IgD-negative memory B cell (primary cell): ENCODE data around the gene DSE. TPM values are rescaled to one million over a fixed set of nuclear protein-coding genes. Genes with fewer than 3 reads are reported as not detected.

Experiments used
- H3K27ac Mint-ChIP-seq, 3 donors: one replicate each; pipeline ENCODE4 v1.8.0; 2020 to 2022; ENCODE audit warnings: mild to moderate bottlenecking in 3 of 3, mixed read lengths in 3 of 3, moderate library complexity in 1 of 3
- H3K27me3 Mint-ChIP-seq: one replicate; pipeline ENCODE4 v1.8.0; 2021; ENCODE audit warnings: mixed read lengths
- H3K36me3 Mint-ChIP-seq: one replicate; pipeline ENCODE4 v1.8.0; 2020; ENCODE audit warnings: mild to moderate bottlenecking, mixed read lengths
- H3K4me1 Mint-ChIP-seq, 3 donors: one replicate each; pipeline ENCODE4 v1.8.0; 2020 to 2022; ENCODE audit warnings: mixed read lengths in 3 of 3, mild to moderate bottlenecking in 1 of 3
- H3K4me3 Mint-ChIP-seq, 4 donors: one replicate each; pipeline ENCODE4 v1.8.0; 2020 to 2022; ENCODE audit warnings: mild to moderate bottlenecking in 4 of 4, mixed read lengths in 4 of 4, moderate library complexity in 3 of 4
- H3K9me3 Mint-ChIP-seq, 3 donors: one replicate each; pipeline ENCODE4 v1.8.0; 2020 to 2021; ENCODE audit warnings: mixed read lengths in 3 of 3, mild to moderate bottlenecking in 1 of 3
- polyA plus RNA-seq: library from polyadenylated mRNA; unstranded; fragments of 300-500 nt; fragmentation: Illumina TruSeq; gene quantifications from one replicate; pipeline ENCODE4 v1.2.3, GENCODE V29; 2021

DSE gene
- polyA plus RNA-seq, 1 donor from 2014 or later: 23.6 TPM

GRCh38 chr6:116404696-116405095 is 33.9 kb downstream of the DSE start:
- Mint-ChIP-seq H3K4me3 (peak overlapping the region in 2 of 4 donors; percentile 43 to 76), H3K36me3 (peaks cover 5% of the 10 kb centered on the region), H3K27me3 (no peaks in the 10 kb centered on the region), H3K9me3 (no peaks in the 10 kb centered on the region), H3K4me1 (peaks cover 47 to 55% (median 53%) of the 10 kb centered on the region in 3 donors), H3K27ac (peak overlapping the region in 1 of 3 donors; percentile 95)

GRCh38 chr6:116405138-116405537 is 34.4 kb downstream of the DSE start:
- Mint-ChIP-seq H3K4me1 (peaks cover 50 to 58% (median 57%) of the 10 kb centered on the region in 3 donors), H3K27ac (peak overlapping the region; percentile 84 to 96 (median 95))

GRCh38 chr6:116405652-116406356 is 35.1 kb downstream of the DSE start:
- H3K36me3 Mint-ChIP-seq: peaks cover 5% of the 10 kb centered on the region
- H3K9me3 Mint-ChIP-seq: no peaks in the 10 kb centered on the region
- peak overlapping the region; percentile 84 to 96 (median 95) for H3K27ac Mint-ChIP-seq
- H3K4me1 Mint-ChIP-seq: peaks cover 56 to 64% (median 63%) of the 10 kb centered on the region in 3 donors
- peak overlapping the region in 3 of 4 donors; percentile 76 to 90 (median 87) for H3K4me3 Mint-ChIP-seq
- no peaks in the 10 kb centered on the region for H3K27me3 Mint-ChIP-seq

More at GRCh38 chr6:116405138-116405537, 34.4 kb downstream of the DSE start:
- peaks cover 5% of the 10 kb centered on the region for H3K36me3 Mint-ChIP-seq
- H3K9me3 Mint-ChIP-seq: no peaks in the 10 kb centered on the region
- peak overlapping the region; percentile 48 to 90 (median 82) for H3K4me3 Mint-ChIP-seq
- H3K27me3 Mint-ChIP-seq: no peaks in the 10 kb centered on the region

- Mint-ChIP-seq H3K4me3 (peak overlapping the region in 3 of 4 donors; percentile 2 to 75 (median 68)), H3K4me1 (peaks cover 65 to 74% (median 72%) of the 10 kb centered on the region in 3 donors), H3K36me3 (peaks cover 5% of the 10 kb centered on the region), H3K9me3 (no peaks in the 10 kb centered on the region), H3K27ac (peak overlapping the region; percentile 84 to 95 (median 86)), H3K27me3 (no peaks in the 10 kb centered on the region)
Observed at GRCh38 chr6:116406678-116407345, 36.1 kb downstream of the DSE start.

GRCh38 chr6:116408491-116408890 is 37.7 kb downstream of the DSE start:
- Mint-ChIP-seq H3K27ac (peak overlapping the region; percentile 9 to 94 (median 31)), H3K9me3 (no peaks in the 10 kb centered on the region), H3K36me3 (peaks cover 4% of the 10 kb centered on the region), H3K27me3 (no peaks in the 10 kb centered on the region), H3K4me3 (peak overlapping the region; percentile 21 to 92 (median 54)), H3K4me1 (peaks cover 70 to 85% (median 80%) of the 10 kb centered on the region in 3 donors)

GRCh38 chr6:116409756-116410155 is 39.0 kb downstream of the DSE start:
- peak overlapping the region; percentile 69 to 94 (median 86) for H3K27ac Mint-ChIP-seq
- no peaks in the 10 kb centered on the region for H3K27me3 Mint-ChIP-seq
- peaks cover 3% of the 10 kb centered on the region for H3K36me3 Mint-ChIP-seq
- peaks cover 64 to 76% (median 71%) of the 10 kb centered on the region in 3 donors for H3K4me1 Mint-ChIP-seq
- H3K9me3 Mint-ChIP-seq: no peaks in the 10 kb centered on the region
- peak overlapping the region; percentile 49 to 89 (median 78) for H3K4me3 Mint-ChIP-seq

GRCh38 chr6:116411284-116411623 is 40.5 kb downstream of the DSE start:
- Mint-ChIP-seq H3K27me3 (no peaks in the 10 kb centered on the region), H3K27ac (peak overlapping the region; percentile 69 to 94 (median 86)), H3K4me3 (peak overlapping the region in 2 of 4 donors; percentile 70 to 86), H3K36me3 (peaks cover 5% of the 10 kb centered on the region), H3K4me1 (peaks cover 52 to 65% (median 62%) of the 10 kb centered on the region in 3 donors), H3K9me3 (no peaks in the 10 kb centered on the region)

GRCh38 chr6:116412270-116412669 is 41.5 kb downstream of the DSE start:
- Mint-ChIP-seq H3K36me3 (peaks cover 7% of the 10 kb centered on the region), H3K27me3 (no peaks in the 10 kb centered on the region), H3K27ac (peak overlapping the region in 1 of 3 donors; percentile 90), H3K4me1 (peaks cover 42 to 57% (median 52%) of the 10 kb centered on the region in 3 donors), H3K4me3 (no peak overlapping the region), H3K9me3 (no peaks in the 10 kb centered on the region)

- no peak overlapping the region for H3K4me3 Mint-ChIP-seq
- peaks cover 33 to 50% (median 43%) of the 10 kb centered on the region in 3 donors for H3K4me1 Mint-ChIP-seq
- peaks cover 7% of the 10 kb centered on the region for H3K36me3 Mint-ChIP-seq
Observed at GRCh38 chr6:116413357-116413756, 42.6 kb downstream of the DSE start.

GRCh38 chr6:116417661-116418060 is 46.9 kb downstream of the DSE start:
- Mint-ChIP-seq H3K36me3 (peaks cover 5% of the 10 kb centered on the region), H3K4me3 (no peak overlapping the region), H3K4me1 (peaks cover 6 to 22% (median 7%) of the 10 kb centered on the region in 3 donors), H3K9me3 (no peaks in the 10 kb centered on the region), H3K27ac (peak overlapping the region in 1 of 3 donors; percentile 34), H3K27me3 (no peaks in the 10 kb centered on the region)

More at GRCh38 chr6:116413357-116413756, 42.6 kb downstream of the DSE start:
- peak overlapping the region in 1 of 3 donors; percentile 90 for H3K27ac Mint-ChIP-seq
- no peaks in the 10 kb centered on the region for H3K9me3 Mint-ChIP-seq
- no peaks in the 10 kb centered on the region for H3K27me3 Mint-ChIP-seq

- Mint-ChIP-seq H3K27ac (no peak overlapping the region), H3K4me1 (peaks cover 4 to 21% (median 8%) of the 10 kb centered on the region in 3 donors), H3K27me3 (no peaks in the 10 kb centered on the region), H3K36me3 (peaks cover 7% of the 10 kb centered on the region), H3K4me3 (peak overlapping the region in 1 of 4 donors; percentile 42), H3K9me3 (no peaks in the 10 kb centered on the region)
Observed at GRCh38 chr6:116419069-116419786, 48.5 kb downstream of the DSE start.

- peak overlapping the region in 1 of 4 donors; percentile 61 for H3K4me3 Mint-ChIP-seq
- H3K9me3 Mint-ChIP-seq: no peaks in the 10 kb centered on the region
- H3K27me3 Mint-ChIP-seq: no peaks in the 10 kb centered on the region
- peaks cover 3 to 21% (median 9%) of the 10 kb centered on the region in 3 donors for H3K4me1 Mint-ChIP-seq
- H3K27ac Mint-ChIP-seq: no peak overlapping the region
- H3K36me3 Mint-ChIP-seq: peaks cover 9% of the 10 kb centered on the region
Observed at GRCh38 chr6:116420341-116420740, 49.6 kb downstream of the DSE start.

GRCh38 chr6:116422238-116422637 is 51.5 kb downstream of the DSE start:
- no peaks in the 10 kb centered on the region for H3K27me3 Mint-ChIP-seq
- no peaks in the 10 kb centered on the region for H3K9me3 Mint-ChIP-seq
- no peak overlapping the region for H3K4me3 Mint-ChIP-seq
- H3K4me1 Mint-ChIP-seq: peaks cover 3 to 17% (median 6%) of the 10 kb centered on the region in 3 donors
- peaks cover 5% of the 10 kb centered on the region for H3K36me3 Mint-ChIP-seq
- H3K27ac Mint-ChIP-seq: no peak overlapping the region

- H3K4me3 Mint-ChIP-seq: no peak overlapping the region
- H3K27me3 Mint-ChIP-seq: no peaks in the 10 kb centered on the region
Observed at GRCh38 chr6:116424001-116424400, 53.3 kb downstream of the DSE start.

GRCh38 chr6:116426551-116426950 is 55.8 kb downstream of the DSE start:
- peaks cover 0 to 6% (median 6%) of the 10 kb centered on the region in 3 donors for H3K4me1 Mint-ChIP-seq
- peaks cover 5% of the 10 kb centered on the region for H3K36me3 Mint-ChIP-seq

More at GRCh38 chr6:116424001-116424400, 53.3 kb downstream of the DSE start:
- Mint-ChIP-seq H3K36me3 (peaks cover 5% of the 10 kb centered on the region), H3K27ac (no peak overlapping the region), H3K4me1 (peaks cover 0 to 7% (median 6%) of the 10 kb centered on the region in 3 donors), H3K9me3 (no peaks in the 10 kb centered on the region)

More at GRCh38 chr6:116426551-116426950, 55.8 kb downstream of the DSE start:
- Mint-ChIP-seq H3K9me3 (no peaks in the 10 kb centered on the region), H3K4me3 (no peak overlapping the region), H3K27ac (no peak overlapping the region), H3K27me3 (no peaks in the 10 kb centered on the region)
